Natural killer cell (primary cell): ENCODE data around the gene GNAI3. TPM values are rescaled to one million over a fixed set of nuclear protein-coding genes. Genes with fewer than 3 reads are reported as not detected.

Source experiments
- ATAC-seq, 3 donors: fragments of 150-1000 bp in 2 of 3; fragments of 200-7000 bp in 1 of 3; cut with Tn5 transposase; 1 replicate in 1 of 3; 2 replicates in 2 of 3; pipeline ENCODE4 v1.10.0; 2021; ENCODE audit warnings: mild to moderate bottlenecking in 2 of 3, moderate library complexity in 2 of 3
- DNase-seq, 2 donors: peaks; one replicate each; pipeline versions ENCODE4 v3.0.0 to v3.0.0-alpha.2; 2013 to 2021; ENCODE audit warnings: mixed read lengths in 1 of 2
- H3K27ac ChIP-seq: one replicate; pipeline ENCODE4 v1.5.1; 2013; ENCODE audit warnings: mild to moderate bottlenecking, low read length
- H3K27me3 ChIP-seq: one replicate; pipeline ENCODE4 v1.6.1; 2013; ENCODE audit warnings: low read length; ENCODE audit not compliant: control insufficient read depth, insufficient read depth
- H3K36me3 ChIP-seq: one replicate; pipeline ENCODE4 v1.6.1; 2013; ENCODE audit warnings: low read length; ENCODE audit not compliant: control insufficient read depth, insufficient read depth
- H3K4me1 ChIP-seq: one replicate; pipeline ENCODE4 v1.6.1; 2013; ENCODE audit warnings: low read length; ENCODE audit not compliant: control insufficient read depth, insufficient read depth
- H3K4me3 ChIP-seq: one replicate; pipeline ENCODE4 v1.5.1; 2013; ENCODE audit warnings: low read length
- H3K9me3 ChIP-seq: one replicate; pipeline ENCODE4 v1.6.1; 2013; ENCODE audit warnings: low read length; ENCODE audit not compliant: control insufficient read depth, insufficient read depth
- H3K27ac Mint-ChIP-seq, 2 donors: one replicate each; pipeline ENCODE4 v1.8.0; 2022; ENCODE audit warnings: mild to moderate bottlenecking in 2 of 2, mixed read lengths in 2 of 2, moderate library complexity in 1 of 2
- H3K27me3 Mint-ChIP-seq, 2 donors: one replicate each; pipeline ENCODE4 v1.8.0; 2022; ENCODE audit warnings: low read depth in 2 of 2, mixed read lengths in 2 of 2
- H3K36me3 Mint-ChIP-seq: one replicate; pipeline ENCODE4 v1.8.0; 2022; ENCODE audit warnings: mixed read lengths
- H3K4me1 Mint-ChIP-seq, 2 donors: one replicate each; pipeline ENCODE4 v1.8.0; 2022; ENCODE audit warnings: mixed read lengths in 2 of 2
- H3K4me3 Mint-ChIP-seq: one replicate; pipeline ENCODE4 v1.8.0; 2022; ENCODE audit warnings: mild to moderate bottlenecking, moderate library complexity, mixed read lengths
- H3K9me3 Mint-ChIP-seq, 2 donors: one replicate each; pipeline ENCODE4 v1.8.0; 2022; ENCODE audit warnings: mixed read lengths in 2 of 2
- WGBS: methylation state at CpG from one replicate; pipeline ENCODE4 v1.1.7; 2013; ENCODE audit warnings: missing lambda C conversion rate; ENCODE audit not compliant: insufficient coverage; 5-methylcytosine and 5-hydroxymethylcytosine counted together
- intact Hi-C: fragments of 100-400 bp; cut with micrococcal nuclease; formaldehyde crosslinking; loops from one replicate; pipeline ENCODE4 v1.14.2; 2022
- total RNA-seq, 4 donors: library from RNA; stranded (reverse); fragments of 120-200 nt in 1 of 4; gene quantifications; one replicate each; pipeline versions ENCODE4 v1.2.3 to v1.2.4, GENCODE V29; 2013 to 2022
- TF ChIP-seq, protein P1 (sequence below): fragments of 200-600 bp; IDR thresholded peaks from one replicate; pipeline ENCODE4 v1.8.0; 2022; ENCODE audit warnings: antibody characterized with exemption

The GNAI3 gene
- total RNA-seq, 3 donors from 2014 or later (not counting 1 experiment from before 2014, with no cell fraction given) = 6.1 to 7.6 (median 6.9) TPM

GRCh38 chr1:109500941-109501381, 47.5 kb upstream of the GNAI3 start:
- Histone ChIP-seq H3K27ac (peak overlapping the region; percentile 50), H3K4me1 (peaks cover 83% of the 10 kb centered on the region)

GRCh38 chr1:109501644-109502363, 46.6 kb upstream of the GNAI3 start:
- Histone ChIP-seq H3K4me3 (no peak overlapping the region), H3K27ac (peak overlapping the region; percentile 50), H3K27me3 (no peaks in the 10 kb centered on the region), H3K9me3 (no peaks in the 10 kb centered on the region), H3K4me1 (peaks cover 81% of the 10 kb centered on the region), H3K36me3 (peaks cover 27% of the 10 kb centered on the region)
- Mint-ChIP-seq H3K36me3 (no peaks in the 10 kb centered on the region), H3K27me3 (no peaks in the 10 kb centered on the region), H3K9me3 (no peaks in the 10 kb centered on the region), H3K4me1 (peaks cover 56 to 62% of the 10 kb centered on the region in 2 donors), H3K4me3 (peak overlapping the region; percentile 90), H3K27ac (peak overlapping the region; percentile 81 to 82)
- intact Hi-C loops = no loop called here
- peak in 2 of 3 donors; percentile 1 to 38 for ATAC-seq
- TF ChIP-seq, protein P1, sequence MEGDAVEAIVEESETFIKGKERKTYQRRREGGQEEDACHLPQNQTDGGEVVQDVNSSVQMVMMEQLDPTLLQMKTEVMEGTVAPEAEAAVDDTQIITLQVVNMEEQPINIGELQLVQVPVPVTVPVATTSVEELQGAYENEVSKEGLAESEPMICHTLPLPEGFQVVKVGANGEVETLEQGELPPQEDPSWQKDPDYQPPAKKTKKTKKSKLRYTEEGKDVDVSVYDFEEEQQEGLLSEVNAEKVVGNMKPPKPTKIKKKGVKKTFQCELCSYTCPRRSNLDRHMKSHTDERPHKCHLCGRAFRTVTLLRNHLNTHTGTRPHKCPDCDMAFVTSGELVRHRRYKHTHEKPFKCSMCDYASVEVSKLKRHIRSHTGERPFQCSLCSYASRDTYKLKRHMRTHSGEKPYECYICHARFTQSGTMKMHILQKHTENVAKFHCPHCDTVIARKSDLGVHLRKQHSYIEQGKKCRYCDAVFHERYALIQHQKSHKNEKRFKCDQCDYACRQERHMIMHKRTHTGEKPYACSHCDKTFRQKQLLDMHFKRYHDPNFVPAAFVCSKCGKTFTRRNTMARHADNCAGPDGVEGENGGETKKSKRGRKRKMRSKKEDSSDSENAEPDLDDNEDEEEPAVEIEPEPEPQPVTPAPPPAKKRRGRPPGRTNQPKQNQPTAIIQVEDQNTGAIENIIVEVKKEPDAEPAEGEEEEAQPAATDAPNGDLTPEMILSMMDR = no peak
- DNase-seq = no peak
- WGBS = 51% methylated on average over 5 of the region's 5 CpGs

More at GRCh38 chr1:109500941-109501381, 47.5 kb upstream of the GNAI3 start:
- Mint-ChIP-seq H3K27ac (peak overlapping the region; percentile 81 to 82), H3K9me3 (no peaks in the 10 kb centered on the region), H3K27me3 (no peaks in the 10 kb centered on the region), H3K36me3 (peaks cover 7% of the 10 kb centered on the region), H3K4me1 (peaks cover 58 to 70% of the 10 kb centered on the region in 2 donors), H3K4me3 (no peak overlapping the region)
- Histone ChIP-seq H3K4me3 (no peak overlapping the region), H3K9me3 (no peaks in the 10 kb centered on the region), H3K27me3 (no peaks in the 10 kb centered on the region), H3K36me3 (peaks cover 35% of the 10 kb centered on the region)
- 81% methylated on average over 5 of the region's 5 CpGs for WGBS
- DNase-seq (no peak), ATAC-seq (no peak)
- intact Hi-C loops = no loop called here
- TF ChIP-seq, protein P1 = no peak

DNA sequence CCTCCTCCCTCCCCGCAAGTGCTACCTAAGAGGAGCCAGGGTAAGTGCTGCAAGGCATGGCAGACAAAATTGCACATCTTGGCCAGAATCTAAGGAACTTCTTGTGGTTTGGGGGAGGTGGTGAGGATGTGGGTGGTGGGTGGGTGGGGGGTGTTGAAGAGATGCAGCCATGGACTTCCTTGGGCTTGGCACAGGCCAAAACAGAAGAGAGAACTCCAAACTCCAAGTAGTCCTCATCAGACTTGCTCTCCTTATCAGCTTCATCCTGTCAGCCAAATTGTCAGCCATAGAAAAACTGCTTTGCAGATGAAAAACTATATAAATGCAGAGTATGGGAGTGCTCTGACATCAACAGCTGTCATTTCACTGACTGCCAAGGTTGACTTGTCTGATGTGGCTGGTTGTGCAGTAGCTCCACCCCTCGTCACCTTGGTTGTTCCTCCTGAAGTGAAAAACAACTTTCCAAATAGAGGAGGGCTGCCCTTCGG, 46.0 kb upstream of the GNAI3 start:
- H3K4me3 ChIP-seq = no peak overlapping the region
- no peaks in the 10 kb centered on the region for H3K36me3 Mint-ChIP-seq
- no peaks in the 10 kb centered on the region for H3K9me3 ChIP-seq
- TF ChIP-seq, protein P1 = no peak
- peaks cover 62 to 67% of the 10 kb centered on the region in 2 donors for H3K4me1 Mint-ChIP-seq
- no peaks in the 10 kb centered on the region for H3K27me3 ChIP-seq
- WGBS = 28% methylated on average over 3 of the region's 3 CpGs
- intact Hi-C loops = no loop called here
- peak overlapping the region; percentile 90 for H3K4me3 Mint-ChIP-seq
- peaks cover 80% of the 10 kb centered on the region for H3K4me1 ChIP-seq
- peak overlapping the region; percentile 81 to 82 for H3K27ac Mint-ChIP-seq
- H3K27ac ChIP-seq = peak overlapping the region; percentile 66
- ATAC-seq = peak; percentile 73 to 83 (median 75)
- H3K36me3 ChIP-seq = peaks cover 21% of the 10 kb centered on the region
- no peaks in the 10 kb centered on the region for H3K27me3 Mint-ChIP-seq
- H3K9me3 Mint-ChIP-seq = no peaks in the 10 kb centered on the region
- DNase-seq = peak in 1 of 2 donors; percentile 89
